PC-9 (cell line): ENCODE data around the gene FAM13B. TPM values are rescaled to one million over a fixed set of nuclear protein-coding genes. Genes with fewer than 3 reads are reported as not detected.

Experiments
- BruUV-seq: library from RNA; stranded (reverse); fragments of 400-500 nt; replicated peaks from 2 replicates; lab custom pipeline; 2021; lab: Mats Ljungman, UMichigan
- CTCF ChIA-PET: fragments of 300-600 bp; sonication (Branson Sonifier 250); formaldehyde crosslinking; loops from one replicate; lab custom pipeline; 2022; ENCODE audit warnings: antibody characterized with exemption; lab: Charles Lee
- POLR2A ChIA-PET: fragments of 300-600 bp; sonication (Branson Sonifier 250); formaldehyde crosslinking; loops from one replicate; lab custom pipeline; 2022; ENCODE audit warnings: antibody characterized with exemption; ENCODE audit not compliant: unreplicated experiment; lab: Charles Lee
- DNase-seq, 2 experiments: peaks; one replicate each; pipeline versions ENCODE4 v3.0.0 to v3.0.0-alpha.2; 2015 to 2022; ENCODE audit warnings: mixed read lengths in 1 of 2
- H2AFZ ChIP-seq: fragments of 200-600 bp; sonication (generic); 2 replicates; pipeline ENCODE4 v1.8.1; 2017; ENCODE audit warnings: antibody characterized with exemption
- H3F3A ChIP-seq: fragments of 200-600 bp; sonication (generic); 2 replicates; pipeline ENCODE4 v1.8.1; 2017; ENCODE audit warnings: antibody characterized with exemption, mild to moderate bottlenecking, low read depth; ENCODE audit not compliant: insufficient read depth
- H3K27ac ChIP-seq: fragments of 200-600 bp; sonication (generic); 2 replicates; pipeline ENCODE4 v1.6.1; 2016; ENCODE audit warnings: mixed run types
- H3K27me3 ChIP-seq: fragments of 200-600 bp; sonication (generic); 2 replicates; pipeline ENCODE4 v1.6.1; 2016; ENCODE audit warnings: low read depth, mixed run types; ENCODE audit not compliant: insufficient read depth
- H3K36me3 ChIP-seq: fragments of 200-600 bp; sonication (generic); 2 replicates; pipeline ENCODE4 v1.6.1; 2016; ENCODE audit warnings: low read depth, mixed run types
- H3K4me1 ChIP-seq: fragments of 200-600 bp; sonication (generic); replicated peaks from 2 replicates; pipeline ENCODE4 v1.6.1; 2016; ENCODE audit warnings: mixed run types; ENCODE audit not compliant: insufficient read depth
- H3K4me2 ChIP-seq: fragments of 200-600 bp; sonication (generic); 2 replicates; pipeline ENCODE4 v1.6.1; 2017; ENCODE audit warnings: mixed run types
- H3K4me3 ChIP-seq: fragments of 200-600 bp; sonication (generic); 2 replicates; pipeline ENCODE4 v1.6.1; 2016; ENCODE audit warnings: mixed run types
- H3K79me2 ChIP-seq: fragments of 200-600 bp; sonication (generic); 2 replicates; pipeline ENCODE4 v1.6.1; 2017; ENCODE audit warnings: low read depth, mixed run types
- H3K9me2 ChIP-seq: fragments of 200-600 bp; sonication (generic); 2 replicates; pipeline ENCODE4 v1.8.1; 2017; ENCODE audit warnings: mild to moderate bottlenecking; ENCODE audit not compliant: insufficient read depth
- H3K9me3 ChIP-seq: fragments of 200-600 bp; sonication (generic); 2 replicates; pipeline ENCODE4 v1.8.1; 2016; ENCODE audit warnings: low read depth; ENCODE audit not compliant: insufficient read depth
- H4K20me1 ChIP-seq: fragments of 200-600 bp; sonication (generic); 2 replicates; pipeline ENCODE4 v1.8.1; 2017; ENCODE audit not compliant: insufficient read depth
- CTCF ChIP-seq: fragments of 200-600 bp; sonication (generic); conservative IDR thresholded peaks from 2 replicates; pipeline ENCODE4 v1.6.1; 2017; ENCODE audit warnings: mixed run types, antibody characterized with exemption, mild to moderate bottlenecking, moderate library complexity
- EZH2 ChIP-seq: fragments of 200-600 bp; sonication (generic); IDR thresholded peaks from 2 replicates; pipeline ENCODE4 v1.8.0; 2017; ENCODE audit warnings: antibody characterized with exemption, low read depth
- intact Hi-C: fragments of 100-400 bp; cut with micrococcal nuclease; formaldehyde crosslinking; loops from one replicate; pipeline ENCODE4 v1.10.0; 2022; ENCODE audit not compliant: unreplicated experiment
- total RNA-seq: library from RNA; stranded (reverse); gene quantifications from 2 replicates; pipeline ENCODE4 v1.2.3, GENCODE V29; 2021

Gene FAM13B
- total RNA-seq, 1 experiment from 2014 or later, result 25.1 TPM

DNA sequence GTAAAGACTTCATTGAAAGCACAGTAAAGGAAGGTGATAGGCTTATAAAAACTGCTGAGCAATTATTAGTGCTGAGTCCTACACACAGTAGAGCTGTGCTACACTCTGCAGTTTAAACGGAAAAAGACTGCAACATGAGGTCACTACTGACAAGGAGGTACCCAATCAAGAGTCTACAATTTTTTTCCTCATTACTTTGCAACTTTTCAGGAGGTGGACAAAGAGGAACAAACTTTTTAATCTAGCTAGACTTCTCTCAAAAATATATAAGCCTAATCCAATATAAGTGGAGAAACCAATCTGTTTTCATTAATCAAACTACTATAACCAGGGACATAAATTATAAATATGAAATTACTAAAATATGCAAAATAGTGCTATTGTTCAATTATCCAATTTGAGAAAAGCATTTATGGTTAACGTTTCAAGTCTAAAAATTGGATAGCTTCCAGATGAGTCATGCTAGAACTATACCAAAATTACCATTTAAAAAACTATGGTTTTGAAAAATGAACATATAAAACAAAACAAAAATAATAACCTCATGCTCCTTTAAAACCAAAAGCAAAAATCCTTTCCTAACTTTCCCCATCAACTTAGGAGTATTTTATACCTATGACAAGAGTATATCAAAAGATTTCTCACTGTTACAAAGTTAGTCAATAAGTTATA is 37.7 kb downstream of the FAM13B start:
- H3K27ac ChIP-seq, result 0 out of 2 replicates have a peak overlapping the region, but pooled peaks have one; percentile 5
- H3K4me2 ChIP-seq, result no peak overlapping the region
- H3K79me2 ChIP-seq, result peaks cover 27% of the 10 kb centered on the region
- peaks cover 8% of the 10 kb centered on the region for H3K9me3 ChIP-seq
- BruUV-seq, result no TSS peak
- peaks cover 5% of the 10 kb centered on the region; the same call in 1 of the 2 replicates for H3K4me1 ChIP-seq
- H3K36me3 ChIP-seq, result peaks cover 21% of the 10 kb centered on the region
- peaks cover 12% of the 10 kb centered on the region for H4K20me1 ChIP-seq
- ChIA-PET CTCF (no interaction called here), POLR2A (interaction anchor here (0.6 kb wide), 1 partner anchor 358 kb away, joined by 3 read pairs; no protein-coding TSS in a partner anchor)
- H3K9me2 ChIP-seq, result no peaks in the 10 kb centered on the region
- no peak overlapping the region for H3K4me3 ChIP-seq
- no peaks in the 10 kb centered on the region for H3K27me3 ChIP-seq
- intact Hi-C loops, result no loop called here
- TF ChIP-seq EZH2, result no peak
- no peak for TF ChIP-seq CTCF
- H3F3A ChIP-seq, result peaks cover 7% of the 10 kb centered on the region; the same call in 1 of the 2 replicates
- no peak for DNase-seq
- no peak overlapping the region for H2AFZ ChIP-seq

- Histone ChIP-seq H3K4me2 (no peak overlapping the region), H3K9me3 (peaks cover 8% of the 10 kb centered on the region), H3K4me1 (peaks cover 5% of the 10 kb centered on the region; the same call in 1 of the 2 replicates), H3K9me2 (no peaks in the 10 kb centered on the region), H3K79me2 (peaks cover 27% of the 10 kb centered on the region), H3K27me3 (no peaks in the 10 kb centered on the region), H2AFZ (no peak overlapping the region), H4K20me1 (peaks cover 12% of the 10 kb centered on the region), H3K27ac (no peak overlapping the region), H3K36me3 (peaks cover 16% of the 10 kb centered on the region), H3F3A (peaks cover 7% of the 10 kb centered on the region; the same call in 1 of the 2 replicates), H3K4me3 (no peak overlapping the region)
- intact Hi-C loops, result no loop called here
- BruUV-seq, result no TSS peak
- TF ChIP-seq CTCF (no peak), EZH2 (no peak)
- no peak for DNase-seq
- POLR2A ChIA-PET, result interaction anchor here (0.6 kb wide), 1 partner anchor 213 kb away, joined by 4 read pairs; no protein-coding TSS in a partner anchor
- CTCF ChIA-PET, result no interaction called here
These were observed 38.3 kb downstream of the FAM13B start for GRCh38 chr5:137994556-137994955.

GRCh38 chr5:137989419-137989818 is 43.5 kb downstream of the FAM13B start:
- ChIA-PET CTCF (no interaction called here), POLR2A (no interaction called here)
- H4K20me1 ChIP-seq, result peaks cover 8% of the 10 kb centered on the region; the same call in 1 of the 2 replicates
- no peaks in the 10 kb centered on the region for H3K9me2 ChIP-seq
- H3K4me2 ChIP-seq, result no peak overlapping the region
- H3K9me3 ChIP-seq, result no peaks in the 10 kb centered on the region
- H3F3A ChIP-seq, result no peaks in the 10 kb centered on the region
- no peak overlapping the region for H3K4me3 ChIP-seq
- peaks cover 7% of the 10 kb centered on the region for H3K36me3 ChIP-seq
- no peaks in the 10 kb centered on the region for H3K4me1 ChIP-seq
- intact Hi-C loops, result no loop called here
- no peaks in the 10 kb centered on the region for H3K27me3 ChIP-seq
- no peak for TF ChIP-seq EZH2
- no peak for TF ChIP-seq CTCF
- no peak overlapping the region for H2AFZ ChIP-seq
- H3K27ac ChIP-seq, result no peak overlapping the region
- DNase-seq, result no peak
- 0 out of 2 replicates have a peak, but pooled peaks cover 4% of the 10 kb centered on the region for H3K79me2 ChIP-seq
- BruUV-seq, result no TSS peak
